DMS153 (cell line): Measurements from ENCODE around the gene SERTAD4.
"Not testable (repeated sequence)": the region's sequence is repeated elsewhere in the genome, so short reads cannot be mapped to it uniquely, and the experiment has no call there.

Experiments
- DNase-seq: peaks from one replicate; lab custom pipeline; 2025; lab: John Stamatoyannopoulos, UW

The SERTAD4 gene

GRCh38 chr1:210232511-210233215 lies at the start of gene SERTAD4:
SERTAD4 (plus strand) TSS chr1:210232796; CDS start chr1:210237961, 5,165 bp downstream.
- DNase-seq = peak; percentile 86

- no peak for DNase-seq
Observed at GRCh38 chr1:210185063-210185462, 47.5 kb upstream of the SERTAD4 start.

GRCh38 chr1:210187849-210188606 lies 44.6 kb upstream of the SERTAD4 start:
- not testable (repeated sequence) for DNase-seq

- DNase-seq = no peak
Observed at GRCh38 chr1:210189426-210189825, 43.2 kb upstream of the SERTAD4 start.

GRCh38 chr1:210195635-210196160 lies 36.9 kb upstream of the SERTAD4 start:
- DNase-seq = no peak

- DNase-seq = not testable (repeated sequence)
Observed at GRCh38 chr1:210196266-210196665, 36.3 kb upstream of the SERTAD4 start.

- no peak for DNase-seq
Observed at GRCh38 chr1:210198840-210199239, 33.8 kb upstream of the SERTAD4 start.

- DNase-seq = no peak
Observed at GRCh38 chr1:210200124-210200736, 32.4 kb upstream of the SERTAD4 start.

- DNase-seq = no peak
Observed at GRCh38 chr1:210201681-210202080, 30.9 kb upstream of the SERTAD4 start.

GRCh38 chr1:210207597-210208450 lies 24.8 kb upstream of the SERTAD4 start:
- DNase-seq = no peak

- peak; percentile 36 for DNase-seq
Observed at GRCh38 chr1:210213335-210213734, 19.3 kb upstream of the SERTAD4 start.

- no peak for DNase-seq
Observed at GRCh38 chr1:210214573-210215409, 17.8 kb upstream of the SERTAD4 start.

- DNase-seq = no peak
Observed at GRCh38 chr1:210217482-210217881, 15.1 kb upstream of the SERTAD4 start.

- DNase-seq = no peak
Observed at GRCh38 chr1:210218047-210218446, 14.5 kb upstream of the SERTAD4 start.

GRCh38 chr1:210222340-210223006 lies 10.1 kb upstream of the SERTAD4 start:
- peak; percentile 40 for DNase-seq

- no peak for DNase-seq
Observed at GRCh38 chr1:210223226-210223904, 9.2 kb upstream of the SERTAD4 start.

GRCh38 chr1:210228158-210228557 lies 4.4 kb upstream of the SERTAD4 start:
- no peak for DNase-seq

- no peak for DNase-seq
Observed at GRCh38 chr1:210230149-210230695, 2.4 kb upstream of the SERTAD4 start.

- peak; percentile 18 for DNase-seq
Observed at GRCh38 chr1:210231846-210232510, 618 bp upstream of the SERTAD4 start.
